Activated naive CD4-positive, alpha-beta T cell treated with anti-CD3 and anti-CD28 coated beads, Interleukin-2, amount 10 ng/mL, durations not matched to agents 7 days and 5 days (primary cell): ENCODE data around the gene TCF4.

ENCODE experiments used
- CTCF ChIA-PET: fragments of 350-600 bp; sonication (Branson Sonifier 250); formaldehyde crosslinking; loops from one replicate; lab custom pipeline; 2021; ENCODE audit warnings: antibody characterized with exemption; lab: Charles Lee
- DNase-seq: peaks from one replicate; pipeline ENCODE4 v3.0.0-alpha.2; 2020
- H3K27ac Mint-ChIP-seq: one replicate; pipeline ENCODE4 v1.8.0; 2021; ENCODE audit warnings: mild to moderate bottlenecking, moderate library complexity, mixed read lengths
- H3K27me3 Mint-ChIP-seq: one replicate; pipeline ENCODE4 v1.8.0; 2021; ENCODE audit warnings: mild to moderate bottlenecking, mixed read lengths
- H3K36me3 Mint-ChIP-seq: one replicate; pipeline ENCODE4 v1.8.0; 2021; ENCODE audit warnings: mixed read lengths
- H3K4me1 Mint-ChIP-seq: one replicate; pipeline ENCODE4 v1.8.0; 2021; ENCODE audit warnings: mixed read lengths
- H3K4me3 Mint-ChIP-seq: one replicate; pipeline ENCODE4 v1.8.0; 2021; ENCODE audit warnings: mild to moderate bottlenecking, moderate library complexity, mixed read lengths
- H3K9me3 Mint-ChIP-seq: one replicate; pipeline ENCODE4 v1.8.0; 2021; ENCODE audit warnings: mixed read lengths

The TCF4 gene

GRCh38 chr18:55543130-55543704 lies 44.8 kb downstream of the TCF4 start:
- no peak overlapping the region for H3K4me3 Mint-ChIP-seq
- CTCF ChIA-PET = no interaction called here
- no peaks in the 10 kb centered on the region for H3K9me3 Mint-ChIP-seq
- DNase-seq = no peak
- H3K4me1 Mint-ChIP-seq = no peaks in the 10 kb centered on the region
- H3K36me3 Mint-ChIP-seq = no peaks in the 10 kb centered on the region
- no peak overlapping the region for H3K27ac Mint-ChIP-seq
- H3K27me3 Mint-ChIP-seq = no peaks in the 10 kb centered on the region

GRCh38 chr18:55541571-55541970 lies 46.4 kb downstream of the TCF4 start:
- H3K27ac Mint-ChIP-seq = no peak overlapping the region
- no peaks in the 10 kb centered on the region for H3K27me3 Mint-ChIP-seq
- no peak overlapping the region for H3K4me3 Mint-ChIP-seq
- H3K36me3 Mint-ChIP-seq = no peaks in the 10 kb centered on the region
- H3K9me3 Mint-ChIP-seq = no peaks in the 10 kb centered on the region
- CTCF ChIA-PET = no interaction called here
- H3K4me1 Mint-ChIP-seq = no peaks in the 10 kb centered on the region
- DNase-seq = no peak

DNA sequence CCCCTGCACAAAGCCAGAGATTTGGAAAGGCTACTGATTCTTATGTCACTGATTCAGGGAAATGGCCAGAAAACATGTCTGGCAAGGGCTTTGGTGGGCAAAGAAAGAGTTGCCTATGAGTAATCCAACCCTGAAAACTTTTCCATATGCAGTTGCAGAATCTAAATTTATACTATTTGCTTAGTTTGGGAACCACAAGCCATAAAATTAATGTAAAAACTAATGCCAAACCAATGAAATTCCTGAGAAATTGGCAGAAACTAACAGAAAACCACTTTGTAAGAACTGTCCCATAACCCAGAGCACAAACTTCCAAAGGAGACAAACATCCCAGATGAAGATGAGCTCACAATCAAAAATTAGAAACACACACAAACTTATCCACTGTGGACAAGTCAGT lies 48.8 kb downstream of the TCF4 start:
- Mint-ChIP-seq H3K9me3 (no peaks in the 10 kb centered on the region), H3K4me3 (no peak overlapping the region), H3K27me3 (no peaks in the 10 kb centered on the region), H3K36me3 (no peaks in the 10 kb centered on the region), H3K4me1 (no peaks in the 10 kb centered on the region), H3K27ac (no peak overlapping the region)
- DNase-seq = no peak
- CTCF ChIA-PET = no interaction called here

- CTCF ChIA-PET = no interaction called here
- Mint-ChIP-seq H3K36me3 (no peaks in the 10 kb centered on the region), H3K27ac (no peak overlapping the region), H3K4me1 (no peaks in the 10 kb centered on the region), H3K4me3 (no peak overlapping the region), H3K9me3 (no peaks in the 10 kb centered on the region), H3K27me3 (no peaks in the 10 kb centered on the region)
- no peak for DNase-seq
Observed at GRCh38 chr18:55534996-55535395, 53.0 kb downstream of the TCF4 start.

GRCh38 chr18:55534547-55534946 lies 53.4 kb downstream of the TCF4 start:
- no peak overlapping the region for H3K4me3 Mint-ChIP-seq
- CTCF ChIA-PET = no interaction called here
- no peak overlapping the region for H3K27ac Mint-ChIP-seq

DNA sequence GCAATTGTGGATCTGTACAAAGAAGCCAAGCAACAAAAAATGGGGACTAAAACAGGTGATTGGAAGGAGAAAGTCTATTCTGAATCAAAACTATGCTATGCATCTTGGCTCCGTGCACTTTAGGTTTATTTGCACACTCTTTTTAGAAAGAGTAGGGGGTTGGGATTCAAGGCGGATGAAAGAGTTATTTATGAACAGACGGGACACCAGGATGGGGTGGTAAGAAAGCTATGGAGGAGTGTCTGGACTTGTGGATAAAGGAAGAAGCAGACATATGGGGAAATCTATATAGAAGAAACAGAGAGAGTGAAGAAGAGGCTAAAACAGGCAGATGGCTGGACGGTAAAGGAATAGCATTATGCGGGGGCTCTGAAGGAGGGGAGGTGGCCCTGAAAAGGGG lies 57.8 kb downstream of the TCF4 start:
- Mint-ChIP-seq H3K4me3 (no peak overlapping the region), H3K4me1 (no peaks in the 10 kb centered on the region), H3K27me3 (no peaks in the 10 kb centered on the region), H3K27ac (no peak overlapping the region), H3K36me3 (no peaks in the 10 kb centered on the region), H3K9me3 (no peaks in the 10 kb centered on the region)
- CTCF ChIA-PET = no interaction called here
- DNase-seq = no peak

More at GRCh38 chr18:55534547-55534946, 53.4 kb downstream of the TCF4 start:
- H3K36me3 Mint-ChIP-seq = no peaks in the 10 kb centered on the region
- H3K9me3 Mint-ChIP-seq = no peaks in the 10 kb centered on the region
- no peaks in the 10 kb centered on the region for H3K4me1 Mint-ChIP-seq
- no peaks in the 10 kb centered on the region for H3K27me3 Mint-ChIP-seq
- DNase-seq = no peak

DNA sequence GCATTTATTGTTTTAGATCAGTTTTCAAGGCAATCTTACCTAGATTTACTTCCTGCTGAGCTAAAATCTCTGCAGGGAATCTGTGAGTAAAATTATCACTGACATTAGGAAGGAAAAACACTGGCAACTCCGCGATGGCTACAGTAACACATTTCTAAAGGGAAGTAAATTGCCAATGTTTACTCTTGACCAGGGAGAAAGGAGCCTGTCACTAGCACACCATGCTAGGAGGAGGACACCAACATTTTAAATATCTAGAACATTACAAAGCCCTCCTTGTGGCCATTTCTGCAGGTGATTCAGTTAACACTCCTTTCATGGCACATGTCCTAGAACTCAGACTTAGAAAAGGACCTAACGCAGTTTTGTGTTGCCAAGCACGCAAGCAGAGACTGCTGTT lies 58.4 kb downstream of the TCF4 start:
- DNase-seq = no peak
- H3K27me3 Mint-ChIP-seq = no peaks in the 10 kb centered on the region
- H3K4me3 Mint-ChIP-seq = no peak overlapping the region
- no peaks in the 10 kb centered on the region for H3K36me3 Mint-ChIP-seq
- CTCF ChIA-PET = no interaction called here
- no peaks in the 10 kb centered on the region for H3K9me3 Mint-ChIP-seq
- no peak overlapping the region for H3K27ac Mint-ChIP-seq
- H3K4me1 Mint-ChIP-seq = no peaks in the 10 kb centered on the region

DNA sequence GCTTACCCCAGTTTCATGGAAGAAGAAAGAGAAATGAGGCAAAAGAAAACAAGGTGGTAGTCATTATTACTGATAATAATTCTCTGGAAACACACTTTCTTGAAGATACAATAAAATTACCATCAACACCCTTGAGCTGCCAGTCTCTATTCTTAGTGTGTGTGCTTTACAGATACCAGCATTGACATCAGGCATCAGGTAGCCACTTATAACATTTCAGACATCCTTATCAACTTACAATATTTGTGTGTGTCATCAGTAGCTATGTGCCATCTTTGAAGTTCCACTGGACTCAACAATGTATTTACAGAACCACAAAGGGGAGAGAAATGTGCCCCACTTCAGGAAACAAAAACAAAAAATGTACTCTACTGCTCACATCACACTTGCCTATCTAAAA lies 62.1 kb downstream of the TCF4 start:
- Mint-ChIP-seq H3K9me3 (no peaks in the 10 kb centered on the region), H3K4me1 (no peaks in the 10 kb centered on the region), H3K27me3 (no peaks in the 10 kb centered on the region), H3K36me3 (no peaks in the 10 kb centered on the region), H3K4me3 (no peak overlapping the region), H3K27ac (no peak overlapping the region)
- no peak for DNase-seq
- CTCF ChIA-PET = no interaction called here

GRCh38 chr18:55524353-55525073 lies 63.5 kb downstream of the TCF4 start:
- H3K4me1 Mint-ChIP-seq = no peaks in the 10 kb centered on the region
- no peaks in the 10 kb centered on the region for H3K9me3 Mint-ChIP-seq
- no peaks in the 10 kb centered on the region for H3K36me3 Mint-ChIP-seq
- no peak overlapping the region for H3K4me3 Mint-ChIP-seq
- H3K27ac Mint-ChIP-seq = no peak overlapping the region
- CTCF ChIA-PET = no interaction called here
- DNase-seq = no peak
- H3K27me3 Mint-ChIP-seq = no peaks in the 10 kb centered on the region

DNA sequence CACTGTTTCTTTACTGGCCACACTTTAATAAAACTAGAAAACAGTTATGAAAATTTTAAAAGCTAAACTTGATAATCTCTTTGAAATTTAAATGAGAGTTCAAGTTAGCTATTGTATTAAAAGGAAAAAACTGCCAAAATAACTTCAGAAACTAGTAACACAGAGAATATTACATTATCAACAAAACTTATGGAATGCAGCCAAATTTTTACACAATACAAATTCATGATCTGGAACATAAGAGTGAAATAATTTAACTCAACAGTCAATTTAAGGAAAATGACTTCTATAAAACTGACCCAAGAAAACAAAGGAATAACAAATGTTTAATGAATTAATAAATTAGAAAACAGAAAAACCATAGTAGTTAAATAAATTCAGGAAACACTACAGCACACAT lies 65.0 kb downstream of the TCF4 start:
- no peak overlapping the region for H3K4me3 Mint-ChIP-seq
- H3K9me3 Mint-ChIP-seq = no peaks in the 10 kb centered on the region
- no peaks in the 10 kb centered on the region for H3K36me3 Mint-ChIP-seq
- no peaks in the 10 kb centered on the region for H3K4me1 Mint-ChIP-seq
- CTCF ChIA-PET = no interaction called here
- no peak for DNase-seq
- H3K27me3 Mint-ChIP-seq = no peaks in the 10 kb centered on the region
- no peak overlapping the region for H3K27ac Mint-ChIP-seq

GRCh38 chr18:55522011-55522410 lies 66.0 kb downstream of the TCF4 start:
- Mint-ChIP-seq H3K4me1 (no peaks in the 10 kb centered on the region), H3K36me3 (no peaks in the 10 kb centered on the region), H3K4me3 (no peak overlapping the region), H3K27me3 (no peaks in the 10 kb centered on the region), H3K27ac (no peak overlapping the region), H3K9me3 (no peaks in the 10 kb centered on the region)
- peak; percentile 31 for DNase-seq
- CTCF ChIA-PET = no interaction called here

DNA sequence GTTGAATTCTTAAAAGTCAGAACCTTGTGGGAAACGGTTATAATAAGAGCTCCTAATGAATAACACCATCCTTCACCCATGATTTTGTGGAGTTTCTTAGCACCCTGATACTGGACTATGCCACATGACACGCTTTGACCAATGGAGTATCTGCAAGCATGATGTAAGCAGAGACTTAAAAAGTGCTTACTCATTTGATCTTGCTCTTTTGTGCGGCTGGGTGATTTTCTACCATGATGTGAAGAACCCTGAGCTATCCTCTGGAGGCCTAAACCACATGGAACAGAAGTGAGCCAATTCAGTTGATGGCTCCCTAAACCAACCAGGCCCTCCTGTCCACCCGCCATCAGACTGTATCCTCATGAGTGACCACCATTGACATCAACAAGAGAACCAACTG lies 70.9 kb downstream of the TCF4 start:
- DNase-seq = no peak
- H3K4me3 Mint-ChIP-seq = no peak overlapping the region
- H3K36me3 Mint-ChIP-seq = no peaks in the 10 kb centered on the region
- no peaks in the 10 kb centered on the region for H3K27me3 Mint-ChIP-seq
- H3K4me1 Mint-ChIP-seq = no peaks in the 10 kb centered on the region
- H3K9me3 Mint-ChIP-seq = no peaks in the 10 kb centered on the region
- H3K27ac Mint-ChIP-seq = no peak overlapping the region
- CTCF ChIA-PET = interaction anchor here (1.9 kb wide), 1 partner anchor 282 kb away, joined by 5 read pairs; no protein-coding TSS in a partner anchor

DNA sequence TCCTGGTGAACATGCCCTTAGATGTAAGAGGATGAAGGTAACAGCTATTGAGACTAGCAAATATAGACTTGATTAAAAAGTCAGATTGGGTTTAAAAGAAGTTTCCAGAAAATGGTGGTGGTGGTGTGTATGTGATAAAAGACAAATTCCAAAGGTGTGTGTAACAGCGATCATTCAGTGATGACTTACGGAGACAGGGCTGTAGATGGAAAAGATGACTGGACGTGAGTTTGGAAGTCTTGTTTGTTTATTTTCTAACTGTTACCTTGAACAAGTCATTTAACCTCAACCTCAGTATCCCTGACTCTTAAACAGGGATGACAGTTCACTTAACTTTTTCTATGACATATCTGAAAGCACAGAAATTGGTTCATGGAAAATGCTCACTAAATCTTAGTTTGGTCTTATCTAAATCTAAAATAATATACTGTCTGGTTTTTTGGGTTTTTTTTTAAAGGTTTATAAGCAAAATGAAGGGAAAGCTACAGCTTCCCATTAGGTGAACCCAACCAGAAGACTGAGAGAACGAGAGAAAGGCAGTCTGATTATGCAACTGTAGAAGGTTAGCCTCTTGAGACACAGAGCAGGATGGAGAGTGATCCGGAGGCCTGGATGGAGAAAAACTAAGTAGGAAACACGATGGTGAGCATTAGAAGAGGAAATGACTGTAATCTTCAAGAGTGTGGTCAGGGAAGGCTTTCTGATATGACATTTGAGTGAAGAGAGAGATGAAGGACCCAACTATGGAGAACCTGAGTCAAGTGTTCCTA lies 71.9 kb downstream of the TCF4 start:
- Mint-ChIP-seq H3K27ac (no peak overlapping the region), H3K4me1 (no peaks in the 10 kb centered on the region), H3K9me3 (no peaks in the 10 kb centered on the region), H3K27me3 (no peaks in the 10 kb centered on the region), H3K4me3 (no peak overlapping the region), H3K36me3 (no peaks in the 10 kb centered on the region)
- DNase-seq = no peak
- CTCF ChIA-PET = no interaction called here

GRCh38 chr18:55515214-55515613 lies 72.8 kb downstream of the TCF4 start:
- H3K4me3 Mint-ChIP-seq = no peak overlapping the region
- DNase-seq = no peak
- H3K27me3 Mint-ChIP-seq = no peaks in the 10 kb centered on the region
- no peaks in the 10 kb centered on the region for H3K9me3 Mint-ChIP-seq
- CTCF ChIA-PET = no interaction called here
- no peaks in the 10 kb centered on the region for H3K4me1 Mint-ChIP-seq
- H3K27ac Mint-ChIP-seq = no peak overlapping the region
- no peaks in the 10 kb centered on the region for H3K36me3 Mint-ChIP-seq

DNA sequence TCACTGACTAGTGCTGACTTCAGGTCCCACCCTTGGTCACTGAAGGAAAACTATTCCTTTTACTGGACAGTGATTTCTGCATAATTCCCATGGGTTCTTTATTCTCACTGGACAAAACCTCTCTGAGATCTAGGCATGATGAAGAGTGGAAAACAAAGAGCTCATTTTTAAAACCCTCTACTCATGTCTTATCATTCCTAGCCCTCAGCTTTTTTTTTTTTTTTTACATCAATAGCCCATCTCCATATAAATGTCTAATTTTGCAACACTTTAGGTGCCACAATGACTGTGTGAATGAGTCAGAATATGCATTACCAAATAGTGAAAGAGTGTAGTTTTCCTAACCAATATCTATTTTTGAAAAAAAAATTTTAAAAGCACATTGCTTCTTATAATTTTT lies 74.8 kb downstream of the TCF4 start:
- no peaks in the 10 kb centered on the region for H3K4me1 Mint-ChIP-seq
- no peak for DNase-seq
- CTCF ChIA-PET = interaction anchor here (0.6 kb wide), 1 partner anchor 270 kb away, joined by 3 read pairs; no protein-coding TSS in a partner anchor
- H3K9me3 Mint-ChIP-seq = no peaks in the 10 kb centered on the region
- no peaks in the 10 kb centered on the region for H3K36me3 Mint-ChIP-seq
- no peak overlapping the region for H3K27ac Mint-ChIP-seq
- H3K27me3 Mint-ChIP-seq = no peaks in the 10 kb centered on the region
- no peak overlapping the region for H3K4me3 Mint-ChIP-seq
